B cell (primary cell): ENCODE measurements around the gene AOC2. TPM values are rescaled to one million over a fixed set of nuclear protein-coding genes. Genes with fewer than 3 reads are reported as not detected.

ENCODE experiments used
- ATAC-seq: fragments of 200-7000 bp; cut with Tn5 transposase; one replicate; pipeline ENCODE4 v1.10.0; 2021; ENCODE audit warnings: low read depth, mild to moderate bottlenecking, moderate number of reproducible peaks, moderate library complexity
- CTCF ChIA-PET: fragments of 350-600 bp; sonication (Branson Sonifier 250); formaldehyde crosslinking; loops from one replicate; lab custom pipeline; 2021; ENCODE audit warnings: antibody characterized with exemption, inconsistent platforms; lab: Charles Lee
- POLR2A ChIA-PET: fragments of 350-600 bp; sonication (Branson Sonifier 250); formaldehyde crosslinking; loops from one replicate; lab custom pipeline; 2021; ENCODE audit warnings: antibody characterized with exemption; lab: Charles Lee
- DNase-seq: peaks from one replicate; pipeline ENCODE4 v3.0.0; 2013
- H2AFZ ChIP-seq: 2 replicates; pipeline ENCODE4 v1.6.1; 2012; ENCODE audit warnings: mild to moderate bottlenecking, low read depth, low read length; ENCODE audit not compliant: insufficient read depth, poor library complexity, severe bottlenecking
- H3K27ac ChIP-seq, 2 donors: 1 replicate in 1 of 2; 2 replicates in 1 of 2; pipeline ENCODE4 v1.5.1; 2012 to 2013; ENCODE audit warnings: low read length in 2 of 2, mild to moderate bottlenecking in 2 of 2, moderate library complexity in 1 of 2
- H3K27me3 ChIP-seq, 4 experiments: fragments of 200-600 bp in 1 of 4; sonication (generic) in 1 of 4; replicated peaks in 1 of 4; 1 replicate in 2 of 4; 2 replicates in 2 of 4; pipeline versions ENCODE4 v1.6.1 to v1.7.0; 2013 to 2016; ENCODE audit warnings: low read length in 3 of 4, mild to moderate bottlenecking in 2 of 4, mixed read lengths in 1 of 4, moderate library complexity in 1 of 4; ENCODE audit not compliant: insufficient read depth in 4 of 4, control insufficient read depth in 3 of 4; ENCODE audit errors: control extremely low read depth in 1 of 4
- H3K36me3 ChIP-seq, 2 experiments: replicated peaks in 1 of 2; 1 replicate in 1 of 2; 2 replicates in 1 of 2; pipeline versions ENCODE4 v1.6.1 to v1.7.1; 2013; ENCODE audit warnings: low read length in 1 of 2; ENCODE audit not compliant: insufficient read depth in 2 of 2, control insufficient read depth in 1 of 2; ENCODE audit errors: control extremely low read depth in 1 of 2, extremely low read depth in 1 of 2
- H3K4me1 ChIP-seq, 2 donors: fragments of 200-600 bp in 1 of 2; sonication (generic) in 1 of 2; 1 replicate in 1 of 2; 2 replicates in 1 of 2; pipeline versions ENCODE4 v1.5.1 to v1.6.1; 2013 to 2017; ENCODE audit warnings: low read length in 2 of 2; ENCODE audit not compliant: control insufficient read depth in 2 of 2, insufficient read depth in 2 of 2
- H3K4me2 ChIP-seq: replicated peaks from 2 replicates; pipeline ENCODE3; 2012; ENCODE audit warnings: mild to moderate bottlenecking, low read depth, low read length; ENCODE audit not compliant: poor library complexity, severe bottlenecking
- H3K4me3 ChIP-seq, 5 experiments: fragments of 200-600 bp in 1 of 5; sonication (generic) in 1 of 5; 1 replicate in 3 of 5; 2 replicates in 2 of 5; pipeline versions ENCODE4 v1.5.1 to v1.7.0; 2011 to 2016; ENCODE audit warnings: low read length in 4 of 5, mild to moderate bottlenecking in 4 of 5, low read depth in 2 of 5, control low read depth in 1 of 5, moderate library complexity in 1 of 5; ENCODE audit not compliant: insufficient read depth in 1 of 5; ENCODE audit errors: control extremely low read depth in 1 of 5, extremely low read depth in 1 of 5
- H3K79me2 ChIP-seq: fragments of 200-600 bp; sonication (generic); one replicate; pipeline ENCODE4 v1.6.0; 2016; ENCODE audit warnings: low read length; ENCODE audit not compliant: control insufficient read depth, insufficient read depth
- H3K9ac ChIP-seq: fragments of 200-600 bp; sonication (generic); 2 replicates; pipeline ENCODE4 v1.6.1; 2017; ENCODE audit warnings: mild to moderate bottlenecking, low read length, moderate library complexity
- H3K9me3 ChIP-seq, 3 donors: one replicate each; pipeline versions ENCODE4 v1.6.1 to v1.7.1; 2013; ENCODE audit warnings: low read length in 2 of 3; ENCODE audit not compliant: control insufficient read depth in 2 of 3, insufficient read depth in 1 of 3; ENCODE audit errors: control extremely low read depth in 1 of 3
- H4K20me1 ChIP-seq: 2 replicates; pipeline ENCODE4 v1.6.0; 2012; ENCODE audit warnings: mild to moderate bottlenecking, low read length; ENCODE audit not compliant: insufficient read depth, control insufficient read depth, poor library complexity, severe bottlenecking
- H3K27ac Mint-ChIP-seq: one replicate; pipeline ENCODE4 v1.8.0; 2021; ENCODE audit warnings: mixed read lengths
- H3K27me3 Mint-ChIP-seq: one replicate; pipeline ENCODE4 v1.8.0; 2021; ENCODE audit warnings: mixed read lengths
- H3K4me1 Mint-ChIP-seq: one replicate; pipeline ENCODE4 v1.8.0; 2021; ENCODE audit warnings: mixed read lengths
- H3K4me3 Mint-ChIP-seq: one replicate; pipeline ENCODE4 v1.8.0; 2021; ENCODE audit warnings: mixed read lengths
- H3K9me3 Mint-ChIP-seq: one replicate; pipeline ENCODE4 v1.8.0; 2022; ENCODE audit warnings: mixed read lengths; ENCODE audit not compliant: insufficient read depth
- CTCF ChIP-seq: fragments of 200-600 bp; IDR thresholded peaks from one replicate; pipeline ENCODE4 v1.8.0; 2022; ENCODE audit warnings: antibody characterized with exemption, mild to moderate bottlenecking
- EZH2 ChIP-seq: IDR thresholded peaks from 2 replicates; pipeline ENCODE4 v1.6.1; 2012; ENCODE audit warnings: borderline replicate concordance, low read depth, mild to moderate bottlenecking, moderate library complexity, low read length; ENCODE audit not compliant: insufficient read depth, poor library complexity, severe bottlenecking
- WGBS: methylation state at CpG from one replicate; pipeline ENCODE4 v1.1.5; 2013; ENCODE audit warnings: missing lambda C conversion rate; ENCODE audit not compliant: insufficient coverage; 5-methylcytosine and 5-hydroxymethylcytosine counted together
- intact Hi-C: fragments of 100-400 bp; cut with micrococcal nuclease; formaldehyde crosslinking; loops from one replicate; pipeline ENCODE4 v1.10.0; 2022
- polyA plus RNA-seq: library from polyadenylated mRNA; depleted of rRNA; stranded (reverse); fragments of >200 nt; gene quantifications from 2 replicates; pipeline ENCODE4 v1.2.3, GENCODE V29; 2012
- total RNA-seq, 2 donors: library from RNA; stranded (reverse); fragments of 120-200 nt in 1 of 2; gene quantifications; 1 replicate in 1 of 2; 2 replicates in 1 of 2; pipeline versions ENCODE4 v1.2.3 to v1.2.4, GENCODE V29; 2013 to 2022

The AOC2 gene
- total and polyA plus RNA-seq, 2 donors (not counting 1 experiment from before 2014, with no cell fraction given), result 1.9 to 3.8 TPM

GRCh38 chr17:42833767-42834422 is 10.5 kb upstream of the AOC2 start:
- H4K20me1 ChIP-seq, result no peaks in the 10 kb centered on the region
- peak overlapping the region; percentile 98 for H2AFZ ChIP-seq
- Mint-ChIP-seq H3K9me3 (no peaks in the 10 kb centered on the region), H3K4me1 (peaks cover 24% of the 10 kb centered on the region), H3K27ac (peak overlapping the region; percentile 98), H3K27me3 (no peaks in the 10 kb centered on the region), H3K4me3 (peak overlapping the region; percentile 98)
- H3K4me3 ChIP-seq, result peak overlapping the region; percentile 88 to 99 (median 92)
- ChIA-PET CTCF (interaction anchor here (0.7 to 2.4 kb wide), 7 partner anchors 9 to 255 kb away, joined by 3 to 28 read pairs (median 6); partner anchors contain the start of genes AOC2, BECN1 and RPL27), POLR2A (interaction anchor here (0.5 to 1.8 kb wide), 6 partner anchors 10 to 566 kb away, joined by 3 to 16 read pairs (median 3); partner anchors contain the start of genes AOC2 and BECN1)
- peaks cover 10 to 36% of the 10 kb centered on the region in 2 experiments for H3K36me3 ChIP-seq
- ATAC-seq (no peak), DNase-seq (no peak)
- H3K9me3 ChIP-seq, result no peaks in the 10 kb centered on the region
- peaks cover 12 to 20% of the 10 kb centered on the region in 2 donors for H3K4me1 ChIP-seq
- no peak for TF ChIP-seq CTCF
- TF ChIP-seq EZH2, result no peak
- H3K9ac ChIP-seq, result peak overlapping the region; percentile 93
- peak overlapping the region; percentile 91 for H3K4me2 ChIP-seq
- WGBS, result 1% methylated on average over 14 of the region's 18 CpGs
- H3K27me3 ChIP-seq, result no peaks in the 10 kb centered on the region
- peaks cover 46% of the 10 kb centered on the region for H3K79me2 ChIP-seq
- intact Hi-C loops, result loop anchor here (1.0 kb wide), 3 partner anchors 10 to 164 kb away; partner anchors contain the start of genes BECN1, PTGES3L, RPL27 and RUNDC1
- peak overlapping the region; percentile 84 to 94 for H3K27ac ChIP-seq

- Histone ChIP-seq H3K27me3 (no peaks in the 10 kb centered on the region), H3K36me3 (peaks cover 16 to 52% of the 10 kb centered on the region in 2 experiments), H3K9ac (no peak overlapping the region), H3K4me2 (no peak overlapping the region), H3K27ac (no peak overlapping the region), H4K20me1 (no peaks in the 10 kb centered on the region), H3K4me3 (no peak overlapping the region), H2AFZ (no peak overlapping the region), H3K9me3 (no peaks in the 10 kb centered on the region), H3K79me2 (peaks cover 49% of the 10 kb centered on the region), H3K4me1 (peaks cover 12 to 20% of the 10 kb centered on the region in 2 donors)
- intact Hi-C loops, result no loop called here
- ATAC-seq (no peak), DNase-seq (no peak)
- Mint-ChIP-seq H3K9me3 (no peaks in the 10 kb centered on the region), H3K27me3 (no peaks in the 10 kb centered on the region), H3K4me3 (no peak overlapping the region), H3K27ac (no peak overlapping the region), H3K4me1 (peaks cover 24% of the 10 kb centered on the region)
- TF ChIP-seq EZH2, result no peak
- no peak for TF ChIP-seq CTCF
- ChIA-PET CTCF (interaction anchor here (1.3 to 1.5 kb wide), 3 partner anchors 12 to 189 kb away, joined by 3 to 7 read pairs (median 6); partner anchors contain the start of gene BECN1), POLR2A (interaction anchor here (0.6 kb wide), 2 partner anchors 12 to 257 kb away, joined by 4 to 10 read pairs; no protein-coding TSS in a partner anchor)
- 100% methylated on average over 4 of the region's 6 CpGs for WGBS
Observed at GRCh38 chr17:42835732-42836131, 8.6 kb upstream of the AOC2 start.
